ENCODE measurements around the gene MAPK11. TPM values are rescaled to one million over a fixed set of nuclear protein-coding genes. Genes with fewer than 3 reads are reported as not detected.

MAPK11 gene
- total RNA-seq, 1 donor from 2014 or later: 131 TPM

- Mint-ChIP-seq H3K9me3 (ENCODE audit: unreplicated experiment) (peaks cover 4% of the 10 kb centered on the region), H3K36me3 (ENCODE audit: unreplicated experiment) (no peaks in the 10 kb centered on the region), H3K4me1 (ENCODE audit: low read depth, unreplicated experiment) (peaks cover 12% of the 10 kb centered on the region), H3K27me3 (ENCODE audit: unreplicated experiment) (peaks cover 10% of the 10 kb centered on the region), H3K27ac (ENCODE audit: unreplicated experiment) (no peak overlapping the region), H3K4me3 (ENCODE audit: unreplicated experiment) (no peak overlapping the region)
- TF ChIP-seq CTCF (IDR thresholded peaks at IDR 0.05; ENCODE audit: partially characterized antibody, unreplicated experiment): no peak
- peak; percentile 28 for DNase-seq
Observed at GRCh38 chr22:50317178-50317577, 47.0 kb upstream of the MAPK11 start.

GRCh38 chr22:50316114-50317065 lies 46.2 kb upstream of the MAPK11 start:
- no peak overlapping the region for H3K4me3 Mint-ChIP-seq (ENCODE audit: unreplicated experiment)
- peaks cover 4% of the 10 kb centered on the region for H3K9me3 Mint-ChIP-seq (ENCODE audit: unreplicated experiment)
- no peak overlapping the region for H3K27ac Mint-ChIP-seq (ENCODE audit: unreplicated experiment)
- H3K27me3 Mint-ChIP-seq (ENCODE audit: unreplicated experiment): peaks cover 8% of the 10 kb centered on the region
- DNase-seq: peak; percentile 40
- no peak for TF ChIP-seq CTCF (IDR thresholded peaks at IDR 0.05; ENCODE audit: partially characterized antibody, unreplicated experiment)
- peaks cover 12% of the 10 kb centered on the region for H3K4me1 Mint-ChIP-seq (ENCODE audit: low read depth, unreplicated experiment)
- H3K36me3 Mint-ChIP-seq (ENCODE audit: unreplicated experiment): no peaks in the 10 kb centered on the region

- Mint-ChIP-seq H3K4me3 (ENCODE audit: unreplicated experiment) (peak overlapping the region; percentile 38), H3K9me3 (ENCODE audit: unreplicated experiment) (peaks cover 4% of the 10 kb centered on the region), H3K27ac (ENCODE audit: unreplicated experiment) (peak overlapping the region; percentile 79), H3K27me3 (ENCODE audit: unreplicated experiment) (peaks cover 8% of the 10 kb centered on the region), H3K4me1 (ENCODE audit: low read depth, unreplicated experiment) (peaks cover 12% of the 10 kb centered on the region), H3K36me3 (ENCODE audit: unreplicated experiment) (no peaks in the 10 kb centered on the region)
- DNase-seq: peak; percentile 16
- TF ChIP-seq CTCF (IDR thresholded peaks at IDR 0.05; ENCODE audit: partially characterized antibody, unreplicated experiment): no peak
Observed at GRCh38 chr22:50315289-50316113, 45.3 kb upstream of the MAPK11 start.

- Mint-ChIP-seq H3K27me3 (ENCODE audit: unreplicated experiment) (peaks cover 9% of the 10 kb centered on the region), H3K27ac (ENCODE audit: unreplicated experiment) (no peak overlapping the region), H3K36me3 (ENCODE audit: unreplicated experiment) (no peaks in the 10 kb centered on the region), H3K4me3 (ENCODE audit: unreplicated experiment) (no peak overlapping the region), H3K9me3 (ENCODE audit: unreplicated experiment) (peaks cover 4% of the 10 kb centered on the region), H3K4me1 (ENCODE audit: low read depth, unreplicated experiment) (peaks cover 9% of the 10 kb centered on the region)
- DNase-seq: peak; percentile 21
- TF ChIP-seq CTCF (IDR thresholded peaks at IDR 0.05; ENCODE audit: partially characterized antibody, unreplicated experiment): no peak
Observed at GRCh38 chr22:50314455-50315288, 44.5 kb upstream of the MAPK11 start.

Data from glutamatergic neuron (in vitro differentiated cells).